SK-N-SH (cell line): ENCODE results near the gene SUGP2.

Experiments
- CTCF ChIP-seq: fragments of 200-600 bp; sonication (generic); IDR thresholded peaks from 2 replicates; pipeline ENCODE4 v1.6.1; 2017; ENCODE audit warnings: antibody characterized with exemption, mild to moderate bottlenecking, moderate library complexity
- GATA2 ChIP-seq: sonication (generic); formaldehyde crosslinking; IDR thresholded peaks from 2 replicates; pipeline ENCODE4 v1.5.0; 2020; ENCODE audit warnings: mild to moderate bottlenecking, missing genetic modification reagents
- IRF3 ChIP-seq: fragments of 150-350 bp; IDR thresholded peaks from 2 replicates; pipeline ENCODE4 v1.6.1; 2016; ENCODE audit warnings: mild to moderate bottlenecking, low read depth, low read length
- MXI1 ChIP-seq: IDR thresholded peaks from 2 replicates; pipeline ENCODE4 v1.6.1; 2012; ENCODE audit warnings: mild to moderate bottlenecking, low read depth, low read length, improper control_type of control experiment
- POLR2AphosphoS5 ChIP-seq: IDR thresholded peaks from 2 replicates; pipeline ENCODE4 v1.6.1; 2012; ENCODE audit warnings: low read depth, low read length
- TEAD4 ChIP-seq: IDR thresholded peaks from 2 replicates; pipeline ENCODE4 v1.4.0; 2012; ENCODE audit warnings: mild to moderate bottlenecking, borderline replicate concordance; ENCODE audit not compliant: insufficient read depth

DNA sequence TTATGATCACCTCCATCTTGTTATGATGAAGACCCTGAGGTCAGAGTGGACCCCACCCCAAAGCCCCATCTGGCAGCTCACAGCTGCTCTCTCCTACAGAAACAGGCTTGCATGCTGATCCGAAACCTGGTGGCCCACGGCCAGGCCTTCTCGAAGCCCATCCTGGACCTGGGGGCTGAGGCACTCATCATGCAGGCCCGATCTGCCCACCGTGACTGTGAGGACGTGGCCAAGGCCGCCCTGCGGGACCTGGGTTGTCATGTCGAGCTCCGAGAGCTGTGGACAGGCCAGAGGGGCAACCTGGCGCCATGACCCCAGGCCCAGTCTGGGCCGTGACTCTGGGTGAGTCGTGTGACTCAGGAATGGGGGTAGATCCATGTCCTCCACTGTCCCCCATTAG is 24.0 kb upstream of the SUGP2 start:
- TF ChIP-seq POLR2AphosphoS5 = no peak
- no peak for TF ChIP-seq CTCF
- TF ChIP-seq MXI1 = no peak
- no peak for TF ChIP-seq TEAD4
- TF ChIP-seq GATA2 (CRISPR knock-in tag) = no peak
- TF ChIP-seq IRF3 = no peak
